Natural killer cell (primary cell): ENCODE measurements around the gene GABRA5. TPM values are rescaled to one million over a fixed set of nuclear protein-coding genes. Genes with fewer than 3 reads are reported as not detected.

Experiments
- ATAC-seq, 3 donors: fragments of 150-1000 bp in 2 of 3; fragments of 200-7000 bp in 1 of 3; cut with Tn5 transposase; 1 replicate in 1 of 3; 2 replicates in 2 of 3; pipeline ENCODE4 v1.10.0; 2021; ENCODE audit warnings: mild to moderate bottlenecking in 2 of 3, moderate library complexity in 2 of 3
- DNase-seq, 2 donors: peaks; one replicate each; pipeline versions ENCODE4 v3.0.0 to v3.0.0-alpha.2; 2013 to 2021; ENCODE audit warnings: mixed read lengths in 1 of 2
- H3K27ac ChIP-seq: one replicate; pipeline ENCODE4 v1.5.1; 2013; ENCODE audit warnings: mild to moderate bottlenecking, low read length
- H3K27me3 ChIP-seq: one replicate; pipeline ENCODE4 v1.6.1; 2013; ENCODE audit warnings: low read length; ENCODE audit not compliant: control insufficient read depth, insufficient read depth
- H3K36me3 ChIP-seq: one replicate; pipeline ENCODE4 v1.6.1; 2013; ENCODE audit warnings: low read length; ENCODE audit not compliant: control insufficient read depth, insufficient read depth
- H3K4me1 ChIP-seq: one replicate; pipeline ENCODE4 v1.6.1; 2013; ENCODE audit warnings: low read length; ENCODE audit not compliant: control insufficient read depth, insufficient read depth
- H3K4me3 ChIP-seq: one replicate; pipeline ENCODE4 v1.5.1; 2013; ENCODE audit warnings: low read length
- H3K9me3 ChIP-seq: one replicate; pipeline ENCODE4 v1.6.1; 2013; ENCODE audit warnings: low read length; ENCODE audit not compliant: control insufficient read depth, insufficient read depth
- H3K27ac Mint-ChIP-seq, 2 donors: one replicate each; pipeline ENCODE4 v1.8.0; 2022; ENCODE audit warnings: mild to moderate bottlenecking in 2 of 2, mixed read lengths in 2 of 2, moderate library complexity in 1 of 2
- H3K27me3 Mint-ChIP-seq, 2 donors: one replicate each; pipeline ENCODE4 v1.8.0; 2022; ENCODE audit warnings: low read depth in 2 of 2, mixed read lengths in 2 of 2
- H3K36me3 Mint-ChIP-seq: one replicate; pipeline ENCODE4 v1.8.0; 2022; ENCODE audit warnings: mixed read lengths
- H3K4me1 Mint-ChIP-seq, 2 donors: one replicate each; pipeline ENCODE4 v1.8.0; 2022; ENCODE audit warnings: mixed read lengths in 2 of 2
- H3K4me3 Mint-ChIP-seq: one replicate; pipeline ENCODE4 v1.8.0; 2022; ENCODE audit warnings: mild to moderate bottlenecking, moderate library complexity, mixed read lengths
- H3K9me3 Mint-ChIP-seq, 2 donors: one replicate each; pipeline ENCODE4 v1.8.0; 2022; ENCODE audit warnings: mixed read lengths in 2 of 2
- CTCF ChIP-seq: fragments of 200-600 bp; IDR thresholded peaks from one replicate; pipeline ENCODE4 v1.8.0; 2022; ENCODE audit warnings: antibody characterized with exemption
- WGBS: methylation state at CpG from one replicate; pipeline ENCODE4 v1.1.7; 2013; ENCODE audit warnings: missing lambda C conversion rate; ENCODE audit not compliant: insufficient coverage; 5-methylcytosine and 5-hydroxymethylcytosine counted together
- intact Hi-C: fragments of 100-400 bp; cut with micrococcal nuclease; formaldehyde crosslinking; loops from one replicate; pipeline ENCODE4 v1.14.2; 2022
- total RNA-seq, 4 donors: library from RNA; stranded (reverse); fragments of 120-200 nt in 1 of 4; gene quantifications; one replicate each; pipeline versions ENCODE4 v1.2.3 to v1.2.4, GENCODE V29; 2013 to 2022

The GABRA5 gene
- total RNA-seq, 3 donors from 2014 or later (not counting 1 experiment from before 2014, with no cell fraction given), result not detected

GRCh38 chr15:26882112-26882511, 15.2 kb downstream of the GABRA5 start:
- Histone ChIP-seq H3K4me1 (no peaks in the 10 kb centered on the region), H3K9me3 (no peaks in the 10 kb centered on the region), H3K27me3 (no peaks in the 10 kb centered on the region), H3K4me3 (no peak overlapping the region), H3K36me3 (no peaks in the 10 kb centered on the region), H3K27ac (no peak overlapping the region)
- Mint-ChIP-seq H3K4me3 (no peak overlapping the region), H3K36me3 (no peaks in the 10 kb centered on the region), H3K27ac (no peak overlapping the region), H3K27me3 (no peaks in the 10 kb centered on the region), H3K9me3 (no peaks in the 10 kb centered on the region), H3K4me1 (no peaks in the 10 kb centered on the region)
- 80% methylated on average over 9 of the region's 9 CpGs for WGBS
- DNase-seq (no peak), ATAC-seq (no peak)
- no peak for TF ChIP-seq CTCF
- intact Hi-C loops, result no loop called here

- H3K27ac ChIP-seq, result no peak overlapping the region
- no peaks in the 10 kb centered on the region for H3K4me1 Mint-ChIP-seq
- H3K27ac Mint-ChIP-seq, result no peak overlapping the region
- no peaks in the 10 kb centered on the region for H3K9me3 ChIP-seq
- H3K4me3 Mint-ChIP-seq, result no peak overlapping the region
- H3K36me3 ChIP-seq, result no peaks in the 10 kb centered on the region
- DNase-seq (no peak), ATAC-seq (no peak)
- WGBS, result 92% methylated on average over 35 of the region's 35 CpGs
- intact Hi-C loops, result no loop called here
- no peaks in the 10 kb centered on the region for H3K27me3 Mint-ChIP-seq
- H3K4me1 ChIP-seq, result no peaks in the 10 kb centered on the region
- TF ChIP-seq CTCF, result no peak
- H3K36me3 Mint-ChIP-seq, result no peaks in the 10 kb centered on the region
- H3K9me3 Mint-ChIP-seq, result no peaks in the 10 kb centered on the region
- H3K4me3 ChIP-seq, result no peak overlapping the region
- no peaks in the 10 kb centered on the region for H3K27me3 ChIP-seq
Measured at GRCh38 chr15:26882616-26883365, 15.9 kb downstream of the GABRA5 start.

GRCh38 chr15:26883466-26883865, 16.6 kb downstream of the GABRA5 start:
- Mint-ChIP-seq H3K9me3 (no peaks in the 10 kb centered on the region), H3K27ac (no peak overlapping the region), H3K36me3 (no peaks in the 10 kb centered on the region), H3K4me3 (no peak overlapping the region), H3K4me1 (no peaks in the 10 kb centered on the region), H3K27me3 (no peaks in the 10 kb centered on the region)
- Histone ChIP-seq H3K4me1 (no peaks in the 10 kb centered on the region), H3K27me3 (no peaks in the 10 kb centered on the region), H3K4me3 (no peak overlapping the region), H3K27ac (no peak overlapping the region), H3K9me3 (no peaks in the 10 kb centered on the region), H3K36me3 (no peaks in the 10 kb centered on the region)
- ATAC-seq, result no peak
- intact Hi-C loops, result no loop called here
- 95% methylated on average over 29 of the region's 32 CpGs for WGBS
- TF ChIP-seq CTCF, result no peak
- DNase-seq, result no peak

- Histone ChIP-seq H3K4me3 (no peak overlapping the region), H3K27ac (no peak overlapping the region), H3K9me3 (no peaks in the 10 kb centered on the region), H3K36me3 (no peaks in the 10 kb centered on the region), H3K4me1 (no peaks in the 10 kb centered on the region), H3K27me3 (no peaks in the 10 kb centered on the region)
- ATAC-seq (no peak), DNase-seq (no peak)
- intact Hi-C loops, result no loop called here
- WGBS, result 71% methylated on average over 4 of the region's 4 CpGs
- Mint-ChIP-seq H3K4me3 (no peak overlapping the region), H3K9me3 (no peaks in the 10 kb centered on the region), H3K36me3 (no peaks in the 10 kb centered on the region), H3K27ac (no peak overlapping the region), H3K4me1 (no peaks in the 10 kb centered on the region), H3K27me3 (no peaks in the 10 kb centered on the region)
- TF ChIP-seq CTCF, result no peak
Measured at GRCh38 chr15:26886566-26886965, 19.7 kb downstream of the GABRA5 start.
